ENCODE results near the gene KRT40. TPM values are rescaled to one million over a fixed set of nuclear protein-coding genes. Genes with fewer than 3 reads are reported as not detected.

KRT40 gene
- total RNA-seq, 2 experiments from 2014 or later: not detected

DNA sequence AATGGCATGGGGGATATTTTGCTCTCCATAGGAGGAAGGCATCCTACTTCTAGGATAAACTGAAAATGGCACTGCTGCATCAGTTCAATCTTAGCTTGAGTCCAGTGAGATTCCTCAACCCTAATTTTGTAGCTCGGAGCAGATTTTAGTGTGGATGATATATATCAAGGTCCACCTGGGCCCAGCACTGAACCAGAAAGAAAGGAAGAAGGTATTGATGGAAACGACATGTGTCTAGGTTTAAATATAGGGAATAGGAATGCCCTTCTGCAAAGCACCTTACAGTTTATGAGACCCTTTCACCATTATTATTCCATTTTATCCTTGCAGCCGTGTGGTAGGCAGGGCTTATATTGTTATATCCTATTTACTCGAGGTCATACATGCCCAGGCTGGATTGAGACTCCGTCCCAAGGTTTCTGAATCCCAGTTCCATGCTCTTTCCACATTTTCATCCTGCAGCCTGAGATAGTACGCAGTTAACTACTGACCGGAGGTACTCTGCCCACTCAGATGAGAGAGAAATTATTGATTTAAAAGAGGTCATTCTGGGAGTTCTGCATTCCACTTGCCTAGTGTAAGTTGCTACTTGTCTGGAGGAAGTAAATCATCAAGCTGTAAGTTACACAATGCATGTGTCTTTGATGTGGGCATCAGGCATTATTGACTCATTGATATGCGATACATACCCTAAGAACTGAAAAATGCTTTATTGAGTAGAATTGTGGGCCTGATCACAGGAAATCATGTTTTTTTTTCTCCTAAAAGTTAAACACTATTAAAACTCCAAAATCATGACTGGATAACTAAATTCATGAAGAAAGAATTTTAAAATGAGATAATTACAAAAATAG is 27.5 kb downstream of the KRT40 start:
- H3K36me3 Mint-ChIP-seq: no peaks in the 10 kb centered on the region
- peaks cover 2% of the 10 kb centered on the region for H3K4me1 Mint-ChIP-seq
- H3K4me3 Mint-ChIP-seq: no peak overlapping the region
- peaks cover 35% of the 10 kb centered on the region for H3K27me3 Mint-ChIP-seq
- no peak for DNase-seq
- H3K27ac Mint-ChIP-seq: no peak overlapping the region
- no peak for ATAC-seq
- CTCF ChIA-PET: no interaction called here
- no peaks in the 10 kb centered on the region for H3K9me3 Mint-ChIP-seq (ENCODE audit: low read depth)

DNA sequence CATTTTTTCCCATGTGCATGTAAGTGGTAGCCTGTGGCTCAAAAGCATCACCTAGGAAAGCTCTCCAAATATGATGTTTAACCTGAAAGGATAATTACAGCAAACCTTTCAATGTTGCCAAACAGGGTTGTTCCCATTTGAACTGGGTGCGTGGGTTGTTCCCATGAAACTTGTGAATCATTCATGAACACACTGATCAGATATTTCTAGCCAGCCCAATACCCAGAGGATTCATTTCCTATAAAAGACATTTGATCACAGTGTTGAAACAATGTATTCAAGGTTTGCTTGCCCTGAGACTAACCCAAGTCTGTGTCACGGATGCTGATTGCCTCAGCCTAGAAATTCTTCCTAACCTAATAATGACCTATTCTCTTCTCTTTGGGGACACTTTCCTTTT is 30.2 kb downstream of the KRT40 start:
- no peak overlapping the region for H3K27ac Mint-ChIP-seq
- no peak overlapping the region for H3K4me3 Mint-ChIP-seq
- ATAC-seq (no peak), DNase-seq (no peak)
- H3K9me3 Mint-ChIP-seq (ENCODE audit: low read depth): no peaks in the 10 kb centered on the region
- peaks cover 53% of the 10 kb centered on the region for H3K27me3 Mint-ChIP-seq
- H3K4me1 Mint-ChIP-seq: no peaks in the 10 kb centered on the region
- H3K36me3 Mint-ChIP-seq: no peaks in the 10 kb centered on the region
- CTCF ChIA-PET: interaction anchor here (1.5 kb wide), 1 partner anchor 8 kb away, joined by 6 read pairs; no protein-coding TSS in a partner anchor

DNA sequence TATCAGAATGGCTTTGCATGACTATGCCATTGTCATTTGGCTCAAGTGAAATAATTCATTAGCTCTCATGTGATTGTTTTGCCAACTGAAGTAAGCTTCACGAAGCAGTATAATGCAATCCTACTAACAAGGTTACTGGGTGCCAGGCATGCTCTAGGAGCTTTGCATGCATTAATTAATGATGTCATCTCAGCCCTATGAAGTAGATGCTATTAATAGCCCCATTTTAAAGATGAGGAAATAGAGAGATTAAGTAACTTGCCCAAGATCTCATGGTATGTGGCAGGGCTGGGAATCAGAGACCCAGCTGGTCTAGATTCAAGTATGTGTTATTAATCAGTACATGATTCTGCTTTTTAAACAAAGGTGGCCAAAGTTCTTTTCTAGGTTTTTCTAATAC is 31.5 kb downstream of the KRT40 start:
- CTCF ChIA-PET: interaction anchor here (1.5 kb wide), 1 partner anchor 9 kb away, joined by 6 read pairs; no protein-coding TSS in a partner anchor
- ATAC-seq (no peak), DNase-seq (no peak)
- Mint-ChIP-seq H3K36me3 (no peaks in the 10 kb centered on the region), H3K27me3 (peaks cover 63% of the 10 kb centered on the region), H3K9me3 (ENCODE audit: low read depth) (no peaks in the 10 kb centered on the region), H3K4me1 (no peaks in the 10 kb centered on the region), H3K4me3 (no peak overlapping the region), H3K27ac (no peak overlapping the region)

DNA sequence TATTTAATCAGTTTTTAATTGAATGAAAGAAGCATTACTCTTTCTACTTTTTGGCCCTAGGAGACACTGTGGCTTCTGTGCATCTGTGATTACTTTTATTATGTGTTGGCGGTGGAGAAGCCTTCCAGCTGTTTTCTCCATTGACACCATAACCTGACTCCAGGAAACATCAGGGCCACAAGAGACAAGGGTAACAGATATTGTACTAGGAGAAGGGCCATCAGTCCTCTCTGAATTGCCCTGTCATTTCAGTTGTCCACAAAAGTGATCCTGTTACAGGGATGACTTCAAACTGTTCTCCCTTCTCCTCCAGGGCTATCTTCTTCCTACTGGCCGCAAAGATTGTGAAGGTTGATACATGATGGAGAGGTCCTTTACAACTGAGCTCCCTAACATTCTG is 32.0 kb downstream of the KRT40 start:
- H3K36me3 Mint-ChIP-seq: no peaks in the 10 kb centered on the region
- H3K27ac Mint-ChIP-seq: no peak overlapping the region
- no peaks in the 10 kb centered on the region for H3K4me1 Mint-ChIP-seq
- H3K4me3 Mint-ChIP-seq: no peak overlapping the region
- no peak for ATAC-seq
- no peak for DNase-seq
- CTCF ChIA-PET: interaction anchor here (1.5 kb wide), 1 partner anchor 10 kb away, joined by 6 read pairs; no protein-coding TSS in a partner anchor
- H3K27me3 Mint-ChIP-seq: peaks cover 66% of the 10 kb centered on the region
- H3K9me3 Mint-ChIP-seq (ENCODE audit: low read depth): no peaks in the 10 kb centered on the region

DNA sequence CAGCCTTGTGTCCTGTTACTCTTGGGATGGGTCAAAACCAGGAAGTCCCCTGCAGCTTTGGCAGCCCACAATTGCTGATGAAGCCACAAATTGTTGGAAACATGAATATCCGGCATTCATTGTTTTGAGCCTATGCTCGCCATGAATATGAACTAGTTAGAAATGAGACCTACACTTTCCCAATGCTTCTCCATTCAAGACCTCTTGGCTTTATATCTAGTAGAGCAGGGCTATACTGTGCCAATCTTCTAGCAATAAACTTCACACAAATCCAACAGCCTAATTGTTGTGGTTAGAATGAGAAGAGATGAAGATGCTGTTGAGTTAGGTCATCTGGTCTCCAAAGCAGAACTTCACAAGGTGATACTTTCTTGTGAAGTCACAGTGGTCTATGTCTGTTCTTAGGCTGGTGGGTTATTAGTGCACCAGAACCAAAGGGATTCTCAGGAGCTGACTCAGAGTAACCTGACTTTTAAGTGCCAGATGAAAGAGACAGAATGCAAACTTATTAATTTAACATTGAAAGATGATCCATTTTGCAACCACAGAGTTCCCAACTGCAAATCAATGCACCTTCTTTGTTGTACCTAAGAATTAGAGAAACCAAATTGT is 33.0 kb downstream of the KRT40 start:
- DNase-seq (no peak), ATAC-seq (no peak)
- H3K36me3 Mint-ChIP-seq: no peaks in the 10 kb centered on the region
- CTCF ChIA-PET: no interaction called here
- no peaks in the 10 kb centered on the region for H3K4me1 Mint-ChIP-seq
- H3K4me3 Mint-ChIP-seq: no peak overlapping the region
- H3K27ac Mint-ChIP-seq: no peak overlapping the region
- peaks cover 69% of the 10 kb centered on the region for H3K27me3 Mint-ChIP-seq
- no peaks in the 10 kb centered on the region for H3K9me3 Mint-ChIP-seq (ENCODE audit: low read depth)

DNA sequence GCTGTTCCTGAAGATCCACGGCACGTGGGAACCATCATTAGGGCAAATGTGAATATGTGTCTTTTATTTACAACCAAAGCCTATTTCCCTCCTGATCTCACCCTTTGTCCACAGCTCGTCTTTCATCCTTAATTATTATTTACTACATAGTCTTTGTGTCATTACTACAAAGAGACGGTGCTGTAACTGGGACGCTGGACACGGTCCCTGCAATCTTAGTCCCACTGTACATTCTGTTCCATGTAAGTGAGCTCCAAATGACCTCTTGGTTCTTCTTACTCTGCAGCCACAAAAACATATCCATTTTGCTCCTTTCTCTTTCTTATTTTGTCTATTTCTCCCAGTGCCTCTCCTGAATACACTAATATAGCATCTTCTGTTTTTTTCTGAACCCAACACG is 34.0 kb downstream of the KRT40 start:
- Mint-ChIP-seq H3K4me1 (no peaks in the 10 kb centered on the region), H3K27ac (no peak overlapping the region), H3K27me3 (peaks cover 71% of the 10 kb centered on the region), H3K4me3 (no peak overlapping the region), H3K36me3 (no peaks in the 10 kb centered on the region), H3K9me3 (ENCODE audit: low read depth) (no peaks in the 10 kb centered on the region)
- DNase-seq (no peak), ATAC-seq (no peak)
- CTCF ChIA-PET: no interaction called here

DNA sequence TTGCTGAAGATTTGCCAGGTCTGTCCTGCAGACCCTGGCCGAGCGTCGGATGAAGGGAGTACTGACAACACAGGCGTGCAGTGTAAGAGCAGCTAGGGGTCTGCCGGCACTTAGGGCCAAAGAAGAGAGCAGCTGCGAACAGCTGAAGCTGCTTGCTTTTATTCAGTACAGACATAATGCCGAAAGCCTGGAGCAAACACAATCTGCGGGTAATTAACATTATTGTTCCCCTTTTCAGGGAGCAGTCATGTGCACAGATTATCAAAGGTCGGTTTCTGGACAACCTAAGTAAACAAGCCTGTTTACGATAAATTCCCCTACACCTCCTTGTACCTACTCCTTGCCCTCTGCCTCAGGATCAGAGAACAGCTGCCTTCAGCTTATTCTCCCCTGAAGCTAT is 34.7 kb downstream of the KRT40 start:
- H3K9me3 Mint-ChIP-seq (ENCODE audit: low read depth): no peaks in the 10 kb centered on the region
- no peak overlapping the region for H3K27ac Mint-ChIP-seq
- CTCF ChIA-PET: interaction anchor here (0.5 kb wide), 1 partner anchor 514 kb away, joined by 3 read pairs; no protein-coding TSS in a partner anchor
- H3K36me3 Mint-ChIP-seq: no peaks in the 10 kb centered on the region
- H3K4me3 Mint-ChIP-seq: no peak overlapping the region
- peaks cover 74% of the 10 kb centered on the region for H3K27me3 Mint-ChIP-seq
- DNase-seq (no peak), ATAC-seq (no peak)
- H3K4me1 Mint-ChIP-seq: no peaks in the 10 kb centered on the region

DNA sequence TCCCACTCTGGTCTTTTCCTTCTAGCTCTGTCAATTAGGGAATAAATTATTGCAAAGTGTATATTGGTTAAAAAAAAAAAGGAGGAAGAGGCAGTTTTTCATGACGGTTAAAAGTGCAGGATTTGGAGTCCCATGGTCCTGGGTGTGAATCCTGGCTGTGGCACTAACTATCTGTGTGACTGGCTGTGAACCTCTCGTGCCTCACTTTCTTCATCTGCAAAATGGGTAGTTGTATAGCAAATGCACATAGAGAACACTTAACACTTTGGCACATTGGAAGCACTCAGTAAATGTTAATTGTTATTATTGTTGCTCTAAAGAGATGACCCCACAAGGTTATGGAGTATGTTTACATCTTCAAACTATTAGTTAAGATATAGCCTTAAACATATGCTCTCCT is 36.2 kb downstream of the KRT40 start:
- Mint-ChIP-seq H3K27ac (no peak overlapping the region), H3K4me1 (no peaks in the 10 kb centered on the region), H3K9me3 (ENCODE audit: low read depth) (no peaks in the 10 kb centered on the region), H3K36me3 (no peaks in the 10 kb centered on the region), H3K4me3 (no peak overlapping the region), H3K27me3 (peaks cover 73% of the 10 kb centered on the region)
- ATAC-seq (no peak), DNase-seq (no peak)
- CTCF ChIA-PET: interaction anchor here (1.0 to 1.3 kb wide), 2 partner anchors 16 to 96 kb away, joined by 3 read pairs; no protein-coding TSS in a partner anchor

DNA sequence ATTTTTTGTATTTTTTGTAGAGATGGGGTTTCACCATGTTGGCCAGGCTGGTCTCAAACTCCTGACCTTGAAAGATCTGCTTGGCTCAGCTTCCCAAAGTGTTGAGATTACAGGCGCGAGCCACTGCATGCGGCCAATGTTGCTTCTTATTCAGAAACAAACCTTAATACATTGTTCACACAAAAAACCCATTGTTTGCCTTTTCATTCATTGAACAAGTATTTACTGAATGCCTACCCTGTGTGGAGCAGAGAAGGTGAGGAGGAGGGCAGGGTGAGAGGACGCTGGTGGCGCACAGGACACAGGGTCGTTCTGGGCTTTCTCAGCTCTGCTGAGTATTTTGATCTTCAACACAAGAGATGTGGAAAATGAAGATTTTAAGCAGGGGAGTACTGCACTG is 38.7 kb downstream of the KRT40 start:
- CTCF ChIA-PET: no interaction called here
- H3K4me3 Mint-ChIP-seq: no peak overlapping the region
- no peaks in the 10 kb centered on the region for H3K36me3 Mint-ChIP-seq
- DNase-seq: no peak
- H3K9me3 Mint-ChIP-seq (ENCODE audit: low read depth): no peaks in the 10 kb centered on the region
- peaks cover 57% of the 10 kb centered on the region for H3K27me3 Mint-ChIP-seq
- ATAC-seq: no peak
- no peak overlapping the region for H3K27ac Mint-ChIP-seq
- no peaks in the 10 kb centered on the region for H3K4me1 Mint-ChIP-seq

DNA sequence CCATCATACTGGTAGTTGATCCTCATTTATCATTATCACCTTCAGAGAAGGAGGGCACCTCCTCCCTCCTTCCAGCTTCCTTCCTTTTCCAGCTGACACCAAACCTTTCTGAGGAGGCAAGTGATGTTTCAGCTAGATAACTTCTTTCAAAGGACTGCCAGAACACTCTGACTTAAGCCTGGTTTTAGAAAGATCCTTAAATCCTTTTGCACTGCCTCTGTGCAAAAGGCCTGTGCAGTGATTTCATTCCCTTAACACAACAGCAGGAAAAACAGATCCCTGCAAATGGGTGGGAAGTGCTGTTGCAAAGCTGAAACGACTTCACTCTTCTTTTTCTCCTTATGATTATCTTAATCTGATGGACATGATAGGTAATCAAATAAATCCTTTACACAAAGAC is 39.6 kb downstream of the KRT40 start:
- H3K4me3 Mint-ChIP-seq: no peak overlapping the region
- no peak for DNase-seq
- no peak overlapping the region for H3K27ac Mint-ChIP-seq
- peaks cover 52% of the 10 kb centered on the region for H3K27me3 Mint-ChIP-seq
- no peak for ATAC-seq
- H3K36me3 Mint-ChIP-seq: no peaks in the 10 kb centered on the region
- H3K9me3 Mint-ChIP-seq (ENCODE audit: low read depth): no peaks in the 10 kb centered on the region
- no peaks in the 10 kb centered on the region for H3K4me1 Mint-ChIP-seq
- CTCF ChIA-PET: interaction anchor here (0.5 kb wide), 1 partner anchor 597 kb away, joined by 3 read pairs; no protein-coding TSS in a partner anchor

DNA sequence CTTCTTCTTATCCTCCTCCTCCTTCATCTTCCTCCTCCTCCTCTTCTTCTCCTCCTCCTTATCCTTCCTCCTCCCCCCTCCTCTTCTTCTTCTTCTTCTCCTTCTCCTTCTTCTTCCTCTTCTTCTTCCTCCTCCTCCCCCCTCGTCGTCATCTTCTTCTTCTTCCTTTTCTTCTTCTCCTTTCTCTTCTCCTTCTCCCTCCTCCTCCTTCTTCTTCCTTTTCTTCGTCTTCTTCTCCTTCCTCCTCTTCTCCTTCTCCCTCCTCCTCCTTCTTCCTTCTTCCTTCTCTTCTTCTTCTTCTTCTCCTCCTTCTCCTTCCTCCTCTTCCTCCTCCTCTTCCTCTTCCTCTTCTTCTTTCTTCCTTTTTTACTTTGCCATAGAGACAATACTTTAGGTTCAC is 41.6 kb downstream of the KRT40 start:
- Mint-ChIP-seq H3K27me3 (peaks cover 37% of the 10 kb centered on the region), H3K4me1 (no peaks in the 10 kb centered on the region), H3K4me3 (no peak overlapping the region), H3K27ac (no peak overlapping the region), H3K36me3 (no peaks in the 10 kb centered on the region), H3K9me3 (ENCODE audit: low read depth) (no peaks in the 10 kb centered on the region)
- DNase-seq (no peak), ATAC-seq (no peak)
- CTCF ChIA-PET: no interaction called here

DNA sequence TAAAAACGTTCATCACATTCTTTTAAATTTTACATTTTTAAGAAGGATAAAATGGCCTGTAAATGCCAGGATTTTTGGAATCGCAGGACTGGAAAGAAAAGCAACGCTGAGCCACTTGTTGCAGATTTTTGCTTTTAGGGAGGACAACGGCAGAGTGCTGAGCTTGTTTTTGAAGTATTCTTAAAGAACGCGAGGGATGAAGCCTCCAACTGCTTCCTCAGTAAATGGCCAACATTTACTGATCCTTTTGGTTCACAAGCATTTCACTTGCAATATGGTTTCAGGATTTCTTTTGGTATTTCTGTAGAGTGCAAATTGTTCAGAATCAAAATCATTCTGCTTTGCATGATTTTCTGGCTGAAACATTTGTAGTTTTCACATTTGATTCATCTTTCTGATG is 43.9 kb downstream of the KRT40 start:
- Mint-ChIP-seq H3K36me3 (no peaks in the 10 kb centered on the region), H3K27me3 (peaks cover 24% of the 10 kb centered on the region)
- CTCF ChIA-PET: no interaction called here

DNA sequence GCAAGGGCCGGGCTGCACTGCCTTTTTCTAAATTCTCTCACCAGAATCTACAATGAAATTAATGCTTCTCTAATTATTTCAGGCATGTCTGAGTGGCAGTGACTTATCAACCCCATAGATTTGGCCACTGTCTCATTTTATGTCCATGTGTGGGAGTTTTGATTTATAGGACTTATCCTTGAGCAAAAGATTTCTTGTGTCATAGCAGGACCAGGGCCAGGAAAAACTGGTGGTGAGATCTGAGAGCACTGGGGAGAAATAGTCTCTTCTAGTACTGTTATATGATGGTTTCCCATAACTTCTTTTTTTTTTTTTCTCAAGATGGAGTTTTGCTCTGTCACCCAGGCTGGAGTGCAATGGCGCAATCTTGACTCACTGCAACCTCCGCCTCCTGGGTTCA is 45.1 kb downstream of the KRT40 start:
- no peaks in the 10 kb centered on the region for H3K36me3 Mint-ChIP-seq
- H3K4me1 Mint-ChIP-seq: no peaks in the 10 kb centered on the region
- DNase-seq (no peak), ATAC-seq (no peak)
- no peaks in the 10 kb centered on the region for H3K9me3 Mint-ChIP-seq (ENCODE audit: low read depth)
- no peak overlapping the region for H3K4me3 Mint-ChIP-seq
- peaks cover 22% of the 10 kb centered on the region for H3K27me3 Mint-ChIP-seq
- CTCF ChIA-PET: no interaction called here
- no peak overlapping the region for H3K27ac Mint-ChIP-seq

More for the DNA sequence above, 43.9 kb downstream of the KRT40 start:
- no peaks in the 10 kb centered on the region for H3K4me1 Mint-ChIP-seq
- no peak for ATAC-seq
- no peaks in the 10 kb centered on the region for H3K9me3 Mint-ChIP-seq (ENCODE audit: low read depth)
- no peak overlapping the region for H3K27ac Mint-ChIP-seq
- no peak for DNase-seq
- H3K4me3 Mint-ChIP-seq: no peak overlapping the region

DNA sequence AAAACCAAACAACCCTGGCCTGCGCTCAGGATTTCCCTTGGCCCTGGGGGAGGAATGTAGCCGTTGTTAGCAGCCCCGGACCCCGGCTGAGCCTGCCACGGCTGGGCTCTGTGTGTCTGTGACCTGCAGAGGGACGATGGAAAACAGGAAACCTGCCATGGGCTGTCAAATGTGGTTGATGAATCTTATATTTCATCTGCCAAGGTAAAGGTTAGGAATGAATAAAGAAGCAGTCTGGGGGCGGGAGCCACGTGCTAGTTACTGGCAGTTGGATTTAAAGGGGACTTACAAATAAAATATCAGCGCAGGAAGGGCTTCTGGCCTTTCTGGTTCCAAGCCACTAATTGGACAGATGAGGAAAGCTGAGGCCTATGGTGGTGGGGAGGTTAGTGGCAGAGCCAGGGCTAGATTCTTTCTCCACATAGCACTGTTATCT is 46.7 kb downstream of the KRT40 start, which contains the start of gene KRT23:
KRT23 (minus strand) TSS at position 263 of the 436 bp plus-strand sequence. CDS start 1,043 bp downstream, outside the sequence.
- CTCF ChIA-PET: no interaction called here
- H3K4me1 Mint-ChIP-seq: no peaks in the 10 kb centered on the region
- DNase-seq (no peak), ATAC-seq (no peak)
- H3K9me3 Mint-ChIP-seq (ENCODE audit: low read depth): no peaks in the 10 kb centered on the region
- no peak within 1 kb of the TSS for H3K4me3 Mint-ChIP-seq
- peaks cover 25% of the 10 kb centered on the region for H3K27me3 Mint-ChIP-seq
- no peaks in the 10 kb centered on the region for H3K36me3 Mint-ChIP-seq
- no peak within 1 kb of the TSS for H3K27ac Mint-ChIP-seq

Measured in activated CD8-positive, alpha-beta memory T cell treated with anti-CD3 and anti-CD28 coated beads, Interleukin-2, amount 10 ng/mL, durations not matched to agents 7 days and 5 days (primary cell).